ENCODE data around the gene CYP46A1. TPM values are rescaled to one million over a fixed set of nuclear protein-coding genes. Genes with fewer than 3 reads are reported as not detected.

The CYP46A1 gene
- total RNA-seq, 1 experiment from 2014 or later = 0.02 TPM

DNA sequence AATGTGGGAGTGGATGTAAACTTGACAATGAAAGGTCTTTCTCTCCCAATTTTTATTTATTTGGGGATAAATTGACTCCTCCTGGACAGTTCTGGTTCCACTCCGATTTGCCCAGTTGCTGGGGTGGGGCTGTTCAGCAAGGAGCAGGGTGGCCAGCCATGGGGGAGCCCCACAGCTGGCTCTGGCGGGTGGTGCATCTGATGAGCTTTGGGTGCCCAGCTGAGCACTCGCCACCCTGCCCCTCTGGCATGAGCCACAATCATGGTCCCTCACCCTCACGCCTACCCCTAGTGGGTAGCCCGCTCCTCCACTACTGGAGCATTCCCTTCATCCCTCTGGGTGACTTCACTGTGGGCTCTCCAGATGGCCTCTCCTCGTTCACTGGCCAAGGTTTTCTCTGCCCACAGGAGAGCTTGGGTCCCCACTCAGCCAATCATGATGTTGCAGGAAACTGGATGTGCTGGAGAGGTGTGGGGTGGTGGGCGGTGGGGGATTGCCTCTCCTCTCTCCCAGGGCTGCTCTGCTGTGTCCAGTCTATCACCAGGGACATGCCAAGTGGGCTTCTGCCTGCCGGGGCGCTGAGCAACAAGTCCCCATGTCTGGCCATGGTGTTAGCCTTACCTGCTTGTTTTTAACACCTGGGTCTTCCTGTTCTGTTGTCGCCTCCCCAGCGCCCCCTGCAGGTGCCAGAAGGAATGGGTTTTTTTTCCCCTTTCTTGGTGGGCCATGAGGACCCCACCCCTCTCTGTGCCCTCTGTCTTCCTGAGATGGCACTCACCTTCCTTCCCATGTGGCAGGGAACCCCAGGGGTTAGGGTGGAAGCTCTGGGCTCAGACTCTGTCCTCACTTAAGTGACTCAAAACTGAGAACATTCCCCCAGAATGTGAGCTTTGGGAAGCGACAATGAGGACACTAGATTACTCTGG lies 3.4 kb downstream of the CYP46A1 start:
- no peak for DNase-seq (ENCODE audit: low read depth)

GRCh38 chr14:99688210-99688581 lies 4.1 kb downstream of the CYP46A1 start:
- no peak for DNase-seq (ENCODE audit: low read depth)

GRCh38 chr14:99688629-99689028 lies 4.5 kb downstream of the CYP46A1 start:
- DNase-seq (ENCODE audit: low read depth) = no peak

DNA sequence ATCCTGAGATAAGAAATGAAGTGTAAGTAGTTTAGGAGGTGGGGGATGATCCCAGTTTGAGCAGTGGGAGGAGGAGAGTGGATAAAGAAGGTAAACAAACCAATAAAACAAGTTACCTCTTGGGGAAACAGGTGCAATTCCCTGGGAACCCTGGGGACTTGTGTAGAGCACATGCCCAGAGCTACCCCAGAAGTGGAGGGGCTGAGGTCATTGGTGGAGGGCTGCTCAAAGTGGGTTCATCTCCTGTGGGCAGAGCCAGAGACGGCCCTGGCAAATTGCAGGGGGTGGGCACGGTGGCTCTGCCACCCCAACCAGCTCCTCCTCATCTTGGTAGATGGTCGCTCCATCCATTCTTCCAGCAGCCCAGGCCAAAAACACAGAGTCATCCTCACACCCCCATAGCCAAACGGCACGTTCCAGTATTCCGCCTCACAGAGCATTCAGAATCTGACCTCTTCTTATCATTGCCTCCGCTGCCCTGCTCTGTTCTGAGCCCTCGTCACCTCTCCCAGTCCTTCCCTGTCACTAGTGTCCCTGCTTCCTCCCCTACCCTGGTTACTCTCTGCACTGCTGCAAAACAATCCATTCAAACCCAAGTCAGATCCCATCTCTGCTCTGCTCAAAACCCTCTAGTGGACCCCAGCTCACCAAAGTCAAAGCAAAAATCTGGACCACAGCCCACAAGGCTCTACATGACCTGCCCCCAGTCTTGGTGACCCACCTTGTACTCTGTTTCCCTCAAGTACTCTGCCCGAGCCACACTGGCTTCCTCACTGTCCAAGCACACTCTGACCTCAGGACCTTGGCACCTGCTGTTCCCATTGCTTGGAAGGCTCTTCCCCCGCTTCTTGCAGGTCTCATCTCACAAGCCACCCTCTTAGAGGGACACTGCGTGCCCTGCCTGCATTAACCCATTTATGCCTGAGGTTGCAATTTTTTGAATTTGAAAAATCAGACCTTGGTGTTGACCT lies 5.5 kb downstream of the CYP46A1 start:
- DNase-seq (ENCODE audit: low read depth) = no peak

GRCh38 chr14:99690636-99691035 lies 6.5 kb downstream of the CYP46A1 start:
- DNase-seq (ENCODE audit: low read depth) = no peak

GRCh38 chr14:99691111-99691885 lies 7.2 kb downstream of the CYP46A1 start:
- no peak for DNase-seq (ENCODE audit: low read depth)

DNA sequence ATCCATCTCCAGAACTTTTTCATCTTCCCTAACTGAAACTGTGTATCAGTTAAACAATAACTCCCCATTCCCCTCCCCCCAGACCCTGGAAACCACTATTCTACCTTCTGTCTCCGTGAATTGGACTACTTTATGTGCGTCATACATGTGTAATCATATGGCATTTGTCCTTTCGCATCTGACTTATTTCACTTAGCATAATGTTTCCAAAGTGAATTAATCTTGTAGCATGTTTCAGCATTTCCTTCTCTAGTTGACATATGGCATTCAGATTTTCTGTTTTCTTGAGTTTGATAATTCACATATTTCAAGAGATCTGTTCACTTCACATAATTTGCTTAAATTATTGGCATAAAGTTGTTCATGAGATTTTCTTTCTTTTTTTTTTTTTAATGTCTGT lies 9.8 kb downstream of the CYP46A1 start:
- no peak for DNase-seq (ENCODE audit: low read depth)

- no peak for DNase-seq (ENCODE audit: low read depth)
Observed at GRCh38 chr14:99696929-99697328, 12.8 kb downstream of the CYP46A1 start.

DNA sequence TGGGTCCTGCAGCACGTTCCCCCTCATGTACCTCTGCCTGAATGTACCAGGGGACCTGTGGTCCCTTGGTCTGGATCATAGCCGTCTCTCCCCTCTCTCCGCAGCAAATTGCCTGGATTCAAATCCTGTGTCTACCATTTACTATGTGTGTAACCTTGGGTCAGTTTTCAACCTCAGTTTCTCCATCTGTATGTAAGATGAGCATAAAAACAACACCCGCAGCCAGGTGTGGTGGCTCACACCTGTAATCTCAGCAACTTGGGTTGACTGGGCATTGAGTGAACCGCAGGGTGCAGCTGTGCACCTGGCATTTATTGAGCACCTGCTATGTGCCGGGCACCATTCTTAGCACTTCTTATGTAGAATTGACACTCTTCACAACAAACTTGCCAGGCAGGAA lies 14.1 kb downstream of the CYP46A1 start:
- no peak for DNase-seq (ENCODE audit: low read depth)

GRCh38 chr14:99698642-99699041 lies 14.5 kb downstream of the CYP46A1 start:
- DNase-seq (ENCODE audit: low read depth) = no peak

GRCh38 chr14:99699085-99699760 lies 15.1 kb downstream of the CYP46A1 start:
- DNase-seq (ENCODE audit: low read depth) = no peak

GRCh38 chr14:99699861-99700260 lies 15.8 kb downstream of the CYP46A1 start:
- DNase-seq (ENCODE audit: low read depth) = no peak

GRCh38 chr14:99700379-99700778 lies 16.3 kb downstream of the CYP46A1 start:
- peak; percentile 6 for DNase-seq (ENCODE audit: low read depth)

- DNase-seq (ENCODE audit: low read depth) = no peak
Observed at GRCh38 chr14:99701260-99701659, 17.2 kb downstream of the CYP46A1 start.

DNA sequence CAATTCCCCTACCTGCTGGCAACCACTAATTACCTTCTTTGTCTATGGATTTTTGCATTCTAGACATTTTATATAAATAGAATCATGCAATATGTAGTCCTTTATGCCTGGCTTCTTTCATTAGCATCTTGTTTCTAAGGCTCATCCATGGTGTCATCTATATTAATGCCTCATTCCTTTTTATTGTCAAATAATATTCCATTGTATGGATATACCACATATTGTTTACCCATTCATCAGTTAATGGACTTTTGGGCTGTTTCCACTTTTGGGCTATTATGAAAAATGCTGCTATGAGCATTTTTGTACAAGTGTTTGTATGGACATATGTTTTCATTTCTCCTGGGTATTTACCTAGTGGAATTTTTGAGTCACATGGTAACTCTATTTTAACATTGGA lies 18.0 kb downstream of the CYP46A1 start:
- no peak for DNase-seq (ENCODE audit: low read depth)

DNA sequence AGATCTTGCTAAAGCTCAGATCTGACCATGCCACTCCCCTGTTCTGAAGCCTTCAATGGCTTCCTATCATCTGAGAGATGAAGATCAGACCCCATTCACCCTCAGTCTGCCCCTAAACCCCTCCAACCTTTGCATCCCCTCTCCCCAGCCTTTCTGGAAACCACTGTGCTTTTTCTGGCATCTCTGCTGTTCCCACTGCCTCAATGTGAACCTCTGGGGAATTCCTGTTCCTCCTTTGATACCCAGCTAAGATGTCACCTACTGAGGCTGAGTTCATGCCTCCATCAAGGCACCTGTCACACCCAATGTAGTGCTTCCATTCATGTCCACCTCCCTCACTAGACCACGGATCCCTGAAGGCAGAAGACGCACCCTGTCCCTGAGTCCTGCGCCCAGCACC lies 19.3 kb downstream of the CYP46A1 start:
- no peak for DNase-seq (ENCODE audit: low read depth)

- DNase-seq (ENCODE audit: low read depth) = no peak
Observed at GRCh38 chr14:99704037-99704436, 19.9 kb downstream of the CYP46A1 start.

DNA sequence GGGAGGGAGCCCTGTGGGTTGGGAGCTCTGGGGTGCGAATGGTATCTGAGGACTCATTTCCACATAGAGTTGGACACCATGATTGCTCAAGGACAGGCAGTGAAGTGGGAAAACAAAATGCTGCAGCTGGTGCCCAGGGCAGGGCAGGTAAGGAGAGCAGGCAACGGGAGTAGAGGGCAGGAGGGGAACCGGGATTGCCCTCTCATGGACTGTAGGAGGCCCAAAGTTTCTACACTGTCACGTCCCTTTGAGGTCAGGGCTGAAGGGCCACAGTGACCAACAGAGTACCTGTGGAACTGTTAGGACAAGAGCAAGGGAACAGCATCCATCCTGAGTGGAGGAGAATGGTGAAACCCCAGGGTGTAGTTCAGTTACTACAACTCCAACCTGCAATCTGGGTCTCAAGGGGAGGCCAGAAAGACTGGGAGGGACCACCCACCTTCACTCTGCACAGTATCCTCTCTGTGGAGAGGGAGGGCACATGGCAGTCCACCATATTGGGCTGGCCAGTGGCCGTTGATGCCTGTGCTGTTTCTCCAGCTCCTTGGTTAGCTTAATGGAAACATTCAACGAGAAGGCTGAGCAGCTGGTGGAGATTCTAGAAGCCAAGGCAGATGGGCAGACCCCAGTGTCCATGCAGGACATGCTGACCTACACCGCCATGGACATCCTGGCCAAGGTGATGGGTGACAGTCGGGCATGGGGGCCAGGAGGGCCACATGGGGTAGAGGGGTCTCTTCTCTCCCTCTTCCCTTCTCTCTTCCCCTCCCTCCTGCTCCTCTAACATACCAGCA lies 22.2 kb downstream of the CYP46A1 start:
- DNase-seq (ENCODE audit: low read depth) = no peak

- no peak for DNase-seq (ENCODE audit: low read depth)
Observed at GRCh38 chr14:99707420-99707819, 23.3 kb downstream of the CYP46A1 start.

DNA sequence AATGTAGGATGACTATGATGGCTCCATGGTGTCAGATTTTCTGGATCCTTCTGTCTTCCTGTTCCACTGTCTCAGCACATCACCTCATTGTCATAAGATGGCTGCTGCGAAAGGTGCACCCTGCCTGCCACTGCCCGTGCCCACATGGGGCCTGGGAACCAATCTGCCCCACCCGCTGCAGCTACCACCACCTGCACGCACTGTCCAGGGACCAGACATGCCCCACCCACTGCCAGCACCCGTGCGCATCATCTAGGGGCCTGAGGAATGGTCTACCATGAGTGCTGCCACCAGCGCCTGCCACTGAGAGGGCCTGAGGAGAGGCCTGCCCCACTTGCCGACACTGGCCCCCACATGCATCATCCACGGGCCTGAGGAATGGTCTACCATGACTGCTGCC lies 23.8 kb downstream of the CYP46A1 start:
- DNase-seq (ENCODE audit: low read depth) = no peak
